OCI-LY1 (cell line): Measurements from ENCODE around the gene BIRC5.
A peak's percentile ranks its signal among the peaks of the same experiment; 100 is the strongest.

Experiments used
- H2AFZ ChIP-seq: fragments of 200-600 bp; sonication (generic), shearing (Covaris generic); 2 replicates; pipeline ENCODE4 v1.6.0; 2014; ENCODE audit warnings: antibody characterized with exemption, mild to moderate bottlenecking, low read length
- H3F3A ChIP-seq: fragments of 200-600 bp; sonication (generic), shearing (Covaris generic); 2 replicates; pipeline ENCODE4 v1.6.0; 2014; ENCODE audit warnings: mild to moderate bottlenecking, antibody characterized with exemption, low read length, moderate library complexity; ENCODE audit not compliant: insufficient read depth
- H3K27ac ChIP-seq: fragments of 200-600 bp; sonication (generic); 2 replicates; pipeline ENCODE4 v1.5.1; 2014; ENCODE audit warnings: low read length, mixed run types, mild to moderate bottlenecking, low read depth; ENCODE audit not compliant: poor library complexity, severe bottlenecking
- H3K27me3 ChIP-seq: fragments of 200-600 bp; sonication (generic); 2 replicates; pipeline ENCODE4 v1.6.0; 2014; ENCODE audit warnings: antibody characterized with exemption, mild to moderate bottlenecking, low read length, moderate library complexity; ENCODE audit not compliant: insufficient read depth
- H3K36me3 ChIP-seq: fragments of 200-600 bp; sonication (generic); 2 replicates; pipeline ENCODE4 v1.6.1; 2014; ENCODE audit warnings: mild to moderate bottlenecking, antibody characterized with exemption, low read length, moderate library complexity, mixed read lengths; ENCODE audit not compliant: insufficient read depth
- H3K4me1 ChIP-seq: fragments of 200-600 bp; sonication (generic); 2 replicates; pipeline ENCODE4 v1.5.1; 2014; ENCODE audit warnings: mild to moderate bottlenecking, low read length, moderate library complexity; ENCODE audit not compliant: insufficient read depth, severe bottlenecking
- H3K4me2 ChIP-seq: fragments of 200-600 bp; sonication (generic), shearing (Covaris generic); 2 replicates; pipeline ENCODE4 v1.6.1; 2014; ENCODE audit warnings: low read length
- H3K4me3 ChIP-seq: fragments of 200-600 bp; sonication (generic); 2 replicates; pipeline ENCODE4 v1.5.1; 2014; ENCODE audit warnings: low read length, low read depth, mild to moderate bottlenecking, mixed read lengths; ENCODE audit not compliant: poor library complexity, severe bottlenecking
- H3K79me2 ChIP-seq: fragments of 200-600 bp; shearing (Covaris generic); 2 replicates; pipeline ENCODE4 v1.6.1; 2016; ENCODE audit warnings: mixed run types, low read length, mixed read lengths; ENCODE audit not compliant: insufficient read depth
- H3K9ac ChIP-seq: fragments of 200-600 bp; sonication (generic), shearing (Covaris generic); 2 replicates; pipeline ENCODE4 v1.6.1; 2014; ENCODE audit warnings: mild to moderate bottlenecking, low read length, mixed read lengths
- H3K9me2 ChIP-seq: fragments of 200-600 bp; sonication (generic), shearing (Covaris generic); 2 replicates; pipeline ENCODE4 v1.6.1; 2014; ENCODE audit warnings: low read depth, mild to moderate bottlenecking, low read length, mixed read lengths
- H3K9me3 ChIP-seq: fragments of 200-600 bp; shearing (Covaris generic); 2 replicates; pipeline ENCODE4 v1.6.1; 2014; ENCODE audit warnings: low read length, mixed read lengths
- H4K20me1 ChIP-seq: fragments of 200-600 bp; sonication (generic), shearing (Covaris generic); 2 replicates; pipeline ENCODE4 v1.6.0; 2016; ENCODE audit warnings: mild to moderate bottlenecking, low read length; ENCODE audit not compliant: insufficient read depth
- EZH2 ChIP-seq: fragments of 200-600 bp; sonication (generic), shearing (Covaris generic); IDR thresholded peaks from 2 replicates; pipeline ENCODE4 v1.8.0; 2017; ENCODE audit warnings: borderline replicate concordance, mixed run types, mild to moderate bottlenecking, antibody characterized with exemption, low read length, moderate library complexity, mixed read lengths
- TF ChIP-seq, protein P1 (sequence below): fragments of 200-600 bp; sonication (generic), shearing (Covaris generic); IDR thresholded peaks from 2 replicates; pipeline ENCODE4 v1.5.1; 2017; ENCODE audit warnings: mild to moderate bottlenecking, antibody characterized with exemption, low read length, moderate library complexity, mixed read lengths

Gene BIRC5

DNA sequence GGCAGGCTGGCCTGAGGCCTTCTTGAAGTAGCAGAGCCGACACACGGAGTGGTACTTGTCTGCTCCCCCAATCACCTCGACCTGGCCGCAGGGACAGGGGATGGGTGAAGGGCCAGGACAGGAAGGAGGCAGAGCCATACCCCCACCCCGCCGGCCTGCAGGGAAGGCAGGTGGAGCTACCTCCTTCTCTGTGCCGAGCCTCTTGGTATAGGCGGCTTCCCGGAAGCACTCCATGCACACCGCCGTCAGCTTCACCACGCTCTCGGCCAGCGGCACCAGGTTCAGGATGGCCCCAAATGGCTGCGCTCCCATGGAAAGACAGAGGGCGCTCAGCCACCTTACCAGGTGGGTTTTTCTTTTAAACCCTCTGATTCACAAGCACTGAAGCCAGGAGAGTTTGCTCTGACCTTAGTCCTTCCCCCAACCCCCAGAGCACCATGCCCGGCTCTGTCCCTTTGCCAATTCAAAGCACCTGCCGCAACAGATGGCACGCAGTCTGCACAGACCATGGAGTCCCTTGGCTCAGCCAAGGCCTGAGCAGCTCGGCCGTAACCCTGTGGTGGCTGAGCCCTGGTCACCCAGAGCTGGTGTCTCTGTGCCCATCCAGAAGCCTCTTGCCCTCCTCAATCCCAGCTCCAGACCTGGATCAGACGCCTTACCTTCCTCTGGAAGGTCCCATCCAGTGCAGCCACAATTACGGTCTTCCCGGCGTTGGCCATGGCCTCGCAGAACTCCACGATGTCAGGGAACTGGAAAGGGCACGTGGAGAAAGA is 39.0 kb upstream of the BIRC5 start:
- H3K9me2 ChIP-seq = no peaks in the 10 kb centered on the region
- peaks cover 75% of the 10 kb centered on the region for H3K36me3 ChIP-seq
- H3K4me2 ChIP-seq = peak overlapping the region; percentile 39; the same call in 1 of the 2 replicates
- peak overlapping the region; percentile 49 for H3K27ac ChIP-seq
- peak overlapping the region; percentile 29 for H3K4me3 ChIP-seq
- peak overlapping the region; percentile 24; the same call in 1 of the 2 replicates for H3K9ac ChIP-seq
- H4K20me1 ChIP-seq = no peaks in the 10 kb centered on the region
- peaks cover 70% of the 10 kb centered on the region for H3K4me1 ChIP-seq
- no peaks in the 10 kb centered on the region for H3K27me3 ChIP-seq
- no peaks in the 10 kb centered on the region for H3K9me3 ChIP-seq
- no peaks in the 10 kb centered on the region for H3F3A ChIP-seq
- H2AFZ ChIP-seq = no peak overlapping the region
- no peak for TF ChIP-seq EZH2
- TF ChIP-seq, protein P1, sequence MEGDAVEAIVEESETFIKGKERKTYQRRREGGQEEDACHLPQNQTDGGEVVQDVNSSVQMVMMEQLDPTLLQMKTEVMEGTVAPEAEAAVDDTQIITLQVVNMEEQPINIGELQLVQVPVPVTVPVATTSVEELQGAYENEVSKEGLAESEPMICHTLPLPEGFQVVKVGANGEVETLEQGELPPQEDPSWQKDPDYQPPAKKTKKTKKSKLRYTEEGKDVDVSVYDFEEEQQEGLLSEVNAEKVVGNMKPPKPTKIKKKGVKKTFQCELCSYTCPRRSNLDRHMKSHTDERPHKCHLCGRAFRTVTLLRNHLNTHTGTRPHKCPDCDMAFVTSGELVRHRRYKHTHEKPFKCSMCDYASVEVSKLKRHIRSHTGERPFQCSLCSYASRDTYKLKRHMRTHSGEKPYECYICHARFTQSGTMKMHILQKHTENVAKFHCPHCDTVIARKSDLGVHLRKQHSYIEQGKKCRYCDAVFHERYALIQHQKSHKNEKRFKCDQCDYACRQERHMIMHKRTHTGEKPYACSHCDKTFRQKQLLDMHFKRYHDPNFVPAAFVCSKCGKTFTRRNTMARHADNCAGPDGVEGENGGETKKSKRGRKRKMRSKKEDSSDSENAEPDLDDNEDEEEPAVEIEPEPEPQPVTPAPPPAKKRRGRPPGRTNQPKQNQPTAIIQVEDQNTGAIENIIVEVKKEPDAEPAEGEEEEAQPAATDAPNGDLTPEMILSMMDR = peak; percentile 51
- H3K79me2 ChIP-seq = no peaks in the 10 kb centered on the region

DNA sequence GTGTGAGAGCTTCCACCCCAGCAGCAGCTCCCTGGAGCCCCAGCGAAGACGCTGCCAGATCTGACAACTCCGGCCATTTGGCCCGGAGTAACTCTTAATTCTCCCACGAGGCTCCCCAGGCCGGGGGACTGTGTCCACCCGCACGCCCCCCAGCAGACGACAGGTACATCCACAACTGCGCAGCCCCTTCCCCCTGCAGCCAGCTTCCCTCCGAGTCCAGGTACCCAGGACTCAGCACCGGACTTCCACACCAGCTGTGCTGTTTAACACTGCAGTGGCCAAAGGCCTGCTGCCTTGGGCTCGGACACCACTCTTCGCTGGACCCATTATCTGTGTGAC is 38.4 kb upstream of the BIRC5 start:
- no peaks in the 10 kb centered on the region for H3K9me2 ChIP-seq
- no peaks in the 10 kb centered on the region for H3K9me3 ChIP-seq
- H2AFZ ChIP-seq = no peak overlapping the region
- H3K4me2 ChIP-seq = peak overlapping the region; percentile 39; the same call in 1 of the 2 replicates
- H3K79me2 ChIP-seq = no peaks in the 10 kb centered on the region
- H4K20me1 ChIP-seq = no peaks in the 10 kb centered on the region
- H3K4me3 ChIP-seq = no peak overlapping the region
- H3K9ac ChIP-seq = no peak overlapping the region; the same call in 1 of the 2 replicates
- H3F3A ChIP-seq = no peaks in the 10 kb centered on the region
- no peaks in the 10 kb centered on the region for H3K27me3 ChIP-seq
- peaks cover 74% of the 10 kb centered on the region for H3K4me1 ChIP-seq
- H3K36me3 ChIP-seq = peaks cover 80% of the 10 kb centered on the region
- H3K27ac ChIP-seq = peak overlapping the region; percentile 49
- no peak for TF ChIP-seq EZH2
- TF ChIP-seq, protein P1 = no peak

DNA sequence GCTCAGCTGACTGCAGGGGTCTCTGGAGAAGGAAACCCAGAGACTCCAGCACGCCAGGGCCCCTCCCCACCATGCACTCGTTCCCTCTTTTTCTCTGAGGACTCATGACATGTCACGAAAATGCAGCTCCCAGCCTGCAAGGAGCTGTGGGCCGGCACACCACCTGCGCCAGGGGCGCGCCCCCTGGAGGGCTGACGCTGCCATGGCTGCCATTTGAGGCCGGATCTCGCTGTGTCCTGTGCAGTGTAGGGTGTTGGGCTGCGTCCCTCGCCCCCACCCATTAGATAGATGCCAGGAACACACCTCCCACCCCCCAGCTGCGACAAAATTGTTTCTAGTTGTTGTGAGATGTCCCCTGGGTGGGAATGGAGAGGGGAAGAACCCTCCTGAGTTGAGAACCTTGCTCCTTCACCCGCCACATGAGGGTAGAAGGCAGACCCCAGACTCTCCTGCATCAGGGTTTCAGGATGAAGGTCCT is 37.5 kb upstream of the BIRC5 start:
- H3K27ac ChIP-seq = peak overlapping the region; percentile 72
- H3K9me3 ChIP-seq = no peaks in the 10 kb centered on the region
- H3K36me3 ChIP-seq = peaks cover 80% of the 10 kb centered on the region
- peak overlapping the region; percentile 22; the same call in 1 of the 2 replicates for H3K9ac ChIP-seq
- no peak overlapping the region for H3K4me3 ChIP-seq
- H3F3A ChIP-seq = no peaks in the 10 kb centered on the region
- no peaks in the 10 kb centered on the region for H4K20me1 ChIP-seq
- H3K9me2 ChIP-seq = no peaks in the 10 kb centered on the region
- H3K79me2 ChIP-seq = no peaks in the 10 kb centered on the region
- H3K4me2 ChIP-seq = peak overlapping the region; percentile 24; the same call in 1 of the 2 replicates
- H3K4me1 ChIP-seq = peaks cover 74% of the 10 kb centered on the region
- no peak overlapping the region for H2AFZ ChIP-seq
- H3K27me3 ChIP-seq = no peaks in the 10 kb centered on the region
- TF ChIP-seq EZH2 = no peak
- TF ChIP-seq, protein P1 = peak; percentile 98
